CD4-positive, alpha-beta T cell treated with Interleukin-12 subunit alpha and Interleukin-12 subunit beta, for 1 hour (primary cell): ENCODE results near the gene DCTN2.
"Not testable (repeated sequence)": the region's sequence is repeated elsewhere in the genome, so short reads cannot be mapped to it uniquely, and the experiment has no call there.

Experiments
- DNase-seq: peaks from one replicate; pipeline ENCODE4 v3.0.0-alpha.2; 2020

The DCTN2 gene

GRCh38 chr12:57513677-57514076 is 33.3 kb downstream of the DCTN2 start:
- DNase-seq = not testable (repeated sequence)

GRCh38 chr12:57513266-57513665 is 33.7 kb downstream of the DCTN2 start:
- no peak for DNase-seq

GRCh38 chr12:57512665-57513064 is 34.3 kb downstream of the DCTN2 start:
- DNase-seq = no peak

- DNase-seq = no peak
These were observed 35.2 kb downstream of the DCTN2 start for GRCh38 chr12:57511588-57512325.

GRCh38 chr12:57511161-57511560 is 35.8 kb downstream of the DCTN2 start:
- DNase-seq = no peak

- DNase-seq = not testable (repeated sequence)
These were observed 39.2 kb downstream of the DCTN2 start for GRCh38 chr12:57507796-57508195.

GRCh38 chr12:57506541-57506940 is 40.5 kb downstream of the DCTN2 start:
- not testable (repeated sequence) for DNase-seq

GRCh38 chr12:57502311-57502969 is 44.6 kb downstream of the DCTN2 start:
- not testable (repeated sequence) for DNase-seq

GRCh38 chr12:57500213-57500612 is 46.8 kb downstream of the DCTN2 start:
- no peak for DNase-seq

- DNase-seq = no peak
These were observed 48.4 kb downstream of the DCTN2 start for GRCh38 chr12:57498571-57498970.

GRCh38 chr12:57498132-57498502 is 48.9 kb downstream of the DCTN2 start:
- no peak for DNase-seq

GRCh38 chr12:57497223-57498131 is 49.5 kb downstream of the DCTN2 start:
- DNase-seq = no peak

GRCh38 chr12:57496822-57497221 is 50.2 kb downstream of the DCTN2 start:
- no peak for DNase-seq

- not testable (repeated sequence) for DNase-seq
These were observed 51.8 kb downstream of the DCTN2 start for GRCh38 chr12:57495051-57495701.

- DNase-seq = no peak
These were observed 55.4 kb downstream of the DCTN2 start for GRCh38 chr12:57491393-57492280.

- no peak for DNase-seq
These were observed 56.9 kb downstream of the DCTN2 start for GRCh38 chr12:57490126-57490525.

- no peak for DNase-seq
These were observed 57.8 kb downstream of the DCTN2 start for GRCh38 chr12:57489157-57489641.

GRCh38 chr12:57488402-57489156 is 58.4 kb downstream of the DCTN2 start:
- DNase-seq = no peak

GRCh38 chr12:57487597-57488401 is 59.2 kb downstream of the DCTN2 start, which contains the start of gene MARS1:
Gene MARS1 (plus strand): TSS chr12:57488068. CDS start chr12:57488091, 23 bp downstream.
- DNase-seq = peak; percentile 95

- no peak for DNase-seq
These were observed 59.9 kb downstream of the DCTN2 start for GRCh38 chr12:57487055-57487596.
